SHP77 (cell line): ENCODE data around the gene N4BP2L1.

Experiments
- DNase-seq, 2 experiments: peaks; one replicate each; lab custom pipeline; 2025; lab: John Stamatoyannopoulos, UW

The N4BP2L1 gene

GRCh38 chr13:32427852-32428580 is at the start of gene N4BP2L1:
N4BP2L1 (minus strand) TSS chr13:32428130; CDS start chr13:32428082, 48 bp downstream.
- DNase-seq = peak; percentile 18 to 46

DNA sequence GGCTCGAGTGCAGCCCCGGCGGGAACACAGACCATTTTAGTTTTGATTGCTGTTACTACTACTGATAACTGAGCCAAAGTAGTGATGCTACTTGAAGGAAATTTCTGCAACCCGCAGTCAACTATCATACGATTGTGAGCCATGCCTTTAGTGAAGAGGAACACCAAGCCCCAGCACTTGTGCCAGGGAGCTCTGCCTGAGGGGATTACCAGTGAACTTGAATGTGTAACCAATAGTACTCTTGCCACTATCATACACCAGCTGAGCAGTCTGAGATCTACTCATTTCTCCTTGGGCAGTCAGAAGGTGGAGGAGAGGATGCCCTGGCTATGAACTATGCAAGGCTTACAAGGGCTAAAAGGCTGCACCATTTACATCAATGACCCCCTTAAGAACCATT is 49.0 kb upstream of the N4BP2L1 start:
- no peak for DNase-seq

- DNase-seq = no peak
Measured at GRCh38 chr13:32476021-32476731, 48.2 kb upstream of the N4BP2L1 start.

GRCh38 chr13:32474999-32475792 is 47.3 kb upstream of the N4BP2L1 start:
- DNase-seq = no peak

DNA sequence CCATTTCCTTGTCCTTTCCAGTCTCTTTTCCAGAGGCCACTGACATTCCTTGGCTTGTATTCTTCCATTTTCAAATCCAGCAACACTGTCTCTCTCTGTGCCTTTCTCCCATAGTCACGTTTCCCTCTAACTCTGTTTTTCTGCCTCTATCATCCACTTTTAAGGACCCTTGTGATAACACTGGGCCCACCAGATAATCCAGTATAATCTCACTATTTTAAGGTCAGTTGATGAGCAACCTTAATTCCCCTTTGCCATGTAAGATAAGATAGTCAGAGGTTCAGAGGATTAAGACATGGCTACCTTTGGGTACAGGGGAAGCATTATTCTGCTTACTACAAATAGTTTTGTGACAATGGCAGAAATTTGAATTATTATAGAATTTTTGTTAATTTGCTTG is 45.7 kb upstream of the N4BP2L1 start:
- DNase-seq = no peak

DNA sequence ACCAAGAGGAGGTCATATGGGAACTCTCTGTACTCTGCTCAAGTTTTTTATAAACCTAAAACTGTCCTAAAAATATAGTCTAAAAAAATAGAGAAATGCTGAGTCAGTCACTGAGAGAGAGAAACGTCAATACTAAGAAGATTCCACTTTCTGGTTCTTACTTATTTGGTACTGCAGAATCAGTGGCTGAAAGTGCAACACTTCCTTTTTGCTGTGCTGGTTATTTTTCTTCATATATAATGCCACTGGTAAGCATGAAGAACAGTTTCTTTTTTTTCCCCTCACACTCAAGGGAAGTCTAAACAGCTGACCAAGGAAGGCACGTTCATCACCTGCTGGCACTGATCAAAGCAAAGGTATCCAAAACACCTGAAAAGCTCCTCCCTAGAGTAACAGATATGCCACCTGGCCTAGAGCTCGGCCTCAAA is 44.3 kb upstream of the N4BP2L1 start:
- no peak for DNase-seq

- DNase-seq = no peak
Measured at GRCh38 chr13:32471187-32471922, 43.4 kb upstream of the N4BP2L1 start.

GRCh38 chr13:32468502-32469142 is 40.7 kb upstream of the N4BP2L1 start:
- no peak for DNase-seq

DNA sequence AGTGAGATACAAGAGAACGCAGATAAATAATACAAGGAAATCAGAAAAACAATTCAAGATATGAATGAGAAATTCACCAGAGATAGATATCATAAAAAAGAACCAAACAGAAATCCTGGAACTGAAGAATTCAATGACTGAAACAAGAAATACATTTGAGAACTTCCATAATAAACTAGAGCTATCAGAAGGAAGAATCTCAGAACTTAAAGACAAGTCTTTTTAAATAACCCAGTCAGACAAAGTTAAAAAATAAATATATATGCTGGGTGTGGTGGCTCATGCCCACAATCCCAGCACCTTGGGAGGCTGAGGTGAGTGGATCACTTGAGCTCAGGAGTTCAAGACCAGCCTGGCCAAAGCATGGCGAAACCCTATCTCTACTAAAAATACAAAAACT is 28.7 kb upstream of the N4BP2L1 start:
- no peak for DNase-seq

GRCh38 chr13:32455594-32455903 is 27.6 kb upstream of the N4BP2L1 start:
- DNase-seq = no peak

DNA sequence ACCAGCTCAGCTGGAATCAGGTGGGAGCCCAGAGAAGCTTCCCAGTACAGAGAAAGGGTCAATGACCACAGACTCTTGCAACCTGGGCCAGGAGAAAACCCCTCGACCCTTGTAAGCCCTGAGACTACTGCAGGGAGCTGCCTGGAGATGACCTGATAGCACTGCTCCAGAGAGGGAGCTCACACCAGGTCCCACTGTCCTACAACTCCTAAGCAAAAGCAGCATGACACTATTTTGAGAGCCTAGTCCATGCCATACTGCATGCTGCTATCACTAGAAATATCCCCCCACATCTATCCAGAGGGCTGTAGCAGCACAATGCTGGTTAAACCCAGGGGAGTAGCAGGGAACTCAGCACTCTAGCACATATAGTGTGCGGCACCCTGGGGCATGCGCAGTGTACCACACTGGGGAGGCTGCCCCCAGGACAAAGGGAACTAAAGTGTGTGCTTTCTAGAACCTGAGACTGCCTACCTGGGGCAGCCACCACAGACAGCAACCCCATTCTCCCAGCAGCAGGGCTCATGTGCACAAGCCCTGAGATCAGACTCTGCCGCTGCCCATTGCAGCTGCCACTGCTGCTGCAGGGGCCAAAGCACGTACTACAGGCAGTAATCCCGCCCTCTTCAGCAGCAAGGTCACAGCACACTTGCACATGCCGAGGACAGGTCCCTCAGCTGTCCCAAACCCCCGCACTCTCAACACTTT is 27.1 kb upstream of the N4BP2L1 start:
- no peak for DNase-seq

GRCh38 chr13:32453981-32454380 is 26.1 kb upstream of the N4BP2L1 start:
- no peak for DNase-seq

- no peak for DNase-seq
Measured at GRCh38 chr13:32448972-32449371, 21.0 kb upstream of the N4BP2L1 start.

DNA sequence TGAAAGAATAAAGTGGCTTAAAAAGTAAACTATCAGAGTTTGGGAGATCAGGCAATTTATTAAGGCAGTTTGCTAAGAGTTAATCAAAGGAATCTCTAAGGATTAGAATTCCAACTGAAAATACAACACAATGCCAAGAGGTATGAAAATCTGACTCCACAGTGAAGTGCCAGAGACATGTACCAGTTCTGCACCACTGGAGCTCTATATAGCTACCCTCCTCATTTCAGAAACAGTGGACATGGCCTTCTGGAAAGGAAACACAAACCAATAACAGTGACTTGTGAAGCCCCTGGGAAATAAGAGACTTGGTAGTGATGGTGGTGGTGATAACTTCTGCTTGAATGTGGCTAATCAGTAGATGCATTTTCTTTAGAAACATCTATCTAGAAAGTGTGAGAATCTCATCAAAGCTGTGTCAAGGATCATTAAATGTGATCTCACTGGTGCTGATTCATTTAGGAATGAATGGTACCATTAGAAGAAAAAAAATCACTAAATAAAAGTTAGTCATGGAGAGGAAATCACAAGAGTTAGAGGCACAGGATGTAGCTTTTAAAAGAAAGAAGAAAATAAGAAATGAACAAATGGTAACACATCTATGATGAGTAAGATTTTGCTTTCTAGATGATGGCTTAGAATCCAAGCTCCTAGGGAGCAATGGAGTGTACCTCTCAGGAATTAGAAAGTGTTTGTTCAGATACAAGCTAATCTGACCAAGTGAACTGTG is 20.1 kb upstream of the N4BP2L1 start:
- DNase-seq = no peak

GRCh38 chr13:32446773-32447465 is 19.0 kb upstream of the N4BP2L1 start:
- DNase-seq = no peak

- no peak for DNase-seq
Measured at GRCh38 chr13:32446220-32446619, 18.3 kb upstream of the N4BP2L1 start.

DNA sequence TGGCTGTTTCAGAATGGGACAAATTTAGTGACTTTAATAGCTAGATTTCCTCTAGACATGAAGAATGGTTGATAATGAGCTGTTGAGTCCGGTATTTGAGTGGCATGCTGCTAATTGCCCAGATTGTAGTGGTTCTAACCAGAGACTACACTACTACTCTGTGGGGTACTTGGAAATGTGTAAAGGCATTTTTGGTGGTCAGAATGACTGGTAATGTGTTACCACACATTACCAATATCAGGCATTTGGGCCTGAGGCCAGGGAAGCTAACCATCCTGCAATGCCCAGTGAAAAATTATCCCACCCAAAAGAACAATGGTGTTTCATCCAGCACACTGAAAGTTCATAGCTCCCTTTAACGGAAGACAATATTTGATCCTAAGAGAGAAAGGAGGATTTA is 17.5 kb upstream of the N4BP2L1 start:
- no peak for DNase-seq

DNA sequence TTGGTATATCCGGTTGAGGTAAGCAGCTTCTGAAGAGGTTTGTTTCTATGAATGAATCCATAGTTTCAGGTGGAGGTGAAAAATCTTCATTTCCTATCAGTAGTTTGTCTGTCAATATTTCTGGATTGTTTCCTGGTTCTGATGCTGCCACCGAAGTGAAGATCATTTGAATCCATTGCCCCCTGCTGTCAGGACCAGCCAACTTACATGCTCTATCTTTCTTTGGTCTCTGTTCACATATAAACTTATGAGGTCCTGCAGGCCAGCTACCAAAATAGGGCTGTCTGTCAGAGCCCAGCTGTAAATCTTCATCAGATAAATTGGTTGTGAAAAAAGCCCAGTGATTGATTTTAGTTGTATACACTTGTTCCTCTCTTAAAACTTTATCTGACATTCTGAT is 15.2 kb upstream of the N4BP2L1 start:
- peak in 1 of 2 experiments; percentile 20 for DNase-seq

DNA sequence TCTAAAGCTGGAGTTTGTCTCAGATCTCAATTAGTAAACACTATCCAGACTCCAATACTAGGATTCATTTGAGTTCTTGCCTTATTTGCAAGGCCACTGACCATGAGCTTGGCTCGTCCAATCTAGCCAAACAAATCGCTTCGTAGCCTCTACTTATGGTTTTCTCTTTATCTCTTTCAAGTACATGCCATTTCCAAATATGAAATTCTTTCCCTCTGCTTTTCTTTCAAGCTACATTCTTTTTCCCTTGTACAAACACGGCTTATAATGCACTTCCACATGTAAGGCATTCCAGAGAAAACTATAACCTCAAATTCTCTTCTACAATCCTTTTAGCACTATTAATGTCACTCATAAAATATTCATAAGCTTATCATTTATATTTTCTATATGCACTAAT is 10.9 kb upstream of the N4BP2L1 start:
- DNase-seq = no peak

DNA sequence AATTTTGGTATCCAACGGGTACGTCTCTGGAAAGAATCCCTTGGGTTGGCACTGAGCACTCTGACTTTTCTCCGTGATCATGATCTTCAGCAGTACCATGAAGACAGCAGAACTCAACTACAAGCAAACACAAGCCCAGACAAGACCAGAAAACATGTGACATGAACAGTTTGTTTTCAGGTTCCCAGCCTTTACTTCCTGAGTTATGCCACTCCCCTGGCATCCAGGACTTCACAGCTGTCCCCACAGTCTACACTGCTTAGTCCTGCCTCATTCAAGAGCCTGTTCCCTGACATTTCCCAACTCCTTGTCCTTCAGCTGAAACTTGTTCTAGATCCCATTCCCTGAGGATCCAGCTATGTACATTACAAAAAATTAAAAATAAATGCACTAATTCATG is 4.9 kb upstream of the N4BP2L1 start:
- DNase-seq = no peak
